Fibroblast of pulmonary artery (primary cell): ENCODE data around the gene KCNMA1.

Experiments used
- DNase-seq: peaks from one replicate; pipeline ENCODE4 v3.0.0-alpha.2; 2010; ENCODE audit warnings: low read depth
- H3K4me3 ChIP-seq: replicated peaks from 2 replicates; pipeline ENCODE4 v1.5.1; 2011; ENCODE audit warnings: low read depth, mild to moderate bottlenecking, control low read depth, low read length, moderate library complexity
- TF ChIP-seq, protein P1 (sequence below): IDR thresholded peaks from 2 replicates; pipeline ENCODE4 v1.5.1; 2011; ENCODE audit warnings: mild to moderate bottlenecking, control low read depth, low read length, inconsistent platforms; ENCODE audit errors: missing control alignments

The KCNMA1 gene

DNA sequence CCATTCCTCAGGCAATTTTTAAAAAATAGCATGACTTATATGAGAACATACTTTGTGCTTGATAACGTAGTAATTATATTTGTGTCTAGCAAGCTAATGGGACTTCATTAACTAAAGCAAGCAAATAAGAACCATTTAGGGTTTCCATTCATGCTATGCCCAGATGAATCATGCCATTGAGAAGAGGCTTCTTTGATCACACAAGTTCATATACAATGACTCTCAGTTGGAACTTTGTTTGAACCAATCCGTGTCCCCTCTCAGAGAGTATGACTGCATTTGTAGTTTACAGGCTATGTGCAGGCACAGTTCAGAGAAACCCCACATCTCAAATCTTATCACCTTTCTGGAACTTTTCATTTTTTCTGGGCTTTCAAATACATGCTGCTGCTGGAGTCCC lies 614.2 kb downstream of the KCNMA1 start:
- TF ChIP-seq, protein P1, sequence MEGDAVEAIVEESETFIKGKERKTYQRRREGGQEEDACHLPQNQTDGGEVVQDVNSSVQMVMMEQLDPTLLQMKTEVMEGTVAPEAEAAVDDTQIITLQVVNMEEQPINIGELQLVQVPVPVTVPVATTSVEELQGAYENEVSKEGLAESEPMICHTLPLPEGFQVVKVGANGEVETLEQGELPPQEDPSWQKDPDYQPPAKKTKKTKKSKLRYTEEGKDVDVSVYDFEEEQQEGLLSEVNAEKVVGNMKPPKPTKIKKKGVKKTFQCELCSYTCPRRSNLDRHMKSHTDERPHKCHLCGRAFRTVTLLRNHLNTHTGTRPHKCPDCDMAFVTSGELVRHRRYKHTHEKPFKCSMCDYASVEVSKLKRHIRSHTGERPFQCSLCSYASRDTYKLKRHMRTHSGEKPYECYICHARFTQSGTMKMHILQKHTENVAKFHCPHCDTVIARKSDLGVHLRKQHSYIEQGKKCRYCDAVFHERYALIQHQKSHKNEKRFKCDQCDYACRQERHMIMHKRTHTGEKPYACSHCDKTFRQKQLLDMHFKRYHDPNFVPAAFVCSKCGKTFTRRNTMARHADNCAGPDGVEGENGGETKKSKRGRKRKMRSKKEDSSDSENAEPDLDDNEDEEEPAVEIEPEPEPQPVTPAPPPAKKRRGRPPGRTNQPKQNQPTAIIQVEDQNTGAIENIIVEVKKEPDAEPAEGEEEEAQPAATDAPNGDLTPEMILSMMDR: no peak

DNA sequence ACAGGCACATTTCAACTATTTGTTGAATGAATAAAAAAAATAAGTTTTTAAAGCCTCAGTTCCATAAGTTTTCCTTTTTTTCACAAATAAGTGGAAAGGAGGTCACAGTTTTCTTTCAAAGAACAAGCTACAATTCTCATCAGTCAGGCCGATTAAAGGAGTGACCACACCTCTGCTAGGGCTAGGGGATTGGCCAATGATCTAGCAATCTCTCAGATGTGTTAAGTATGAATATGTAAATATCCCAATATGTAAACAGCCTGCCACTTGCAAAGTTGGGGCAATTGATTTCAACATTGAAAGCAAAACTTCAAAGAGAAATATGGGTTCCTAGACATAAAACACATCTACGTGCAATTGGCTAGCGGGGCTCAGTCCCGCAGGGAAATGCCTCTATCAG lies 614.9 kb downstream of the KCNMA1 start:
- DNase-seq: no peak
- TF ChIP-seq, protein P1: no peak

More for the DNA sequence above, 614.2 kb downstream of the KCNMA1 start:
- no peak overlapping the region for H3K4me3 ChIP-seq
- no peak for DNase-seq

DNA sequence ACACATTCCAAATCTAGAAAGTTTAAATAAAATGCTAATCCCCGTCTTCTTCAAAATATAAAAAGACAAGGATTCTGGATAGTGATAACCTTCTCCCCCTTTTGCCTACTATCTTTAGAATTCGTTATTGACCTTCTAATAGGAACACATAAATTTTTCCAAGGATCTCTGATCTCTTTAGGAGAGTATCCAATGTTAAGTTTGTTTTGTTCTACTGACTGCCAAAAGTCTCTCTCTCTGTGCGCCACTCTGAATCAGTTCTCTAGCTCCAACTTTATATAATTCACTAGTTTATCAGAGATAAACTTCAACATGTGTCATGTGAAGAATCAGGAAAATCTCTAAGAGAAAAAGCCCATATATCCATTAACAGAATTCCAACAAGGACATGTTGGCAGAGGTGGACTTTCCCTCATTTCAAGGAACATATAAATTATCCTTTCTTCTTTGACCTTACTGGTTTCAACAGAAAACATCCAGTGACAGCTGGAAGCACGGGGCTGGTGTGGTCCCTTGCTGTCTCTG lies 615.6 kb downstream of the KCNMA1 start:
- no peak for DNase-seq
- TF ChIP-seq, protein P1: no peak
- no peak overlapping the region for H3K4me3 ChIP-seq

More for the DNA sequence above, 614.9 kb downstream of the KCNMA1 start:
- no peak overlapping the region for H3K4me3 ChIP-seq

DNA sequence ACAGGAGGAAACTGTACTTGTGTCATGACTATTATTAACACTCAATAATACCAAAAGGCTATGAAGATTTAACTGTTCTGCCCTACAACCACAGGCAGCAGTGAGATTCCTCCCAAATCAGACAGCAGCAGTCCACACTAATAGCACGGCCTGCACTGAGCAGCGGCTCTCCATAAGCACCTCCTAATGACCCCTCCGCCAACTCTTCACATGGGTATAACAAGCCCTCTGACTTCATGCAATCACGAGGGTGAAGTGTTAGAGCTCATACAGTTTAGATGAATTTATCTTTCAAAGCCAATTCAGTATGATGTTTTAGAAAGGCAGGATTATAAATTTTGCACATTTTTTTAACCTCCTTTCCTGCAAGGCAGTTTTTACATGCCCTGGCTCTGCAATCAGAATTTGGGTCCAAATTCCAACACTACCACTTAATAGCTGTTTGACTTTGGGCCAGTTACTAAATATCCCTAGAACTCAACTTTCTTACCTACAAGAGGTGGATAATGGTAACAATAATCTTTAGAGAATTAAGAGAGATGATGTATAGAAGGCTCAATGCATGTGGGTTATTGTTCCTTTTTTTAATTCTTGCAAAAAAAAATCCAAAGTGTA lies 617.1 kb downstream of the KCNMA1 start:
- no peak for DNase-seq
- TF ChIP-seq, protein P1: no peak

DNA sequence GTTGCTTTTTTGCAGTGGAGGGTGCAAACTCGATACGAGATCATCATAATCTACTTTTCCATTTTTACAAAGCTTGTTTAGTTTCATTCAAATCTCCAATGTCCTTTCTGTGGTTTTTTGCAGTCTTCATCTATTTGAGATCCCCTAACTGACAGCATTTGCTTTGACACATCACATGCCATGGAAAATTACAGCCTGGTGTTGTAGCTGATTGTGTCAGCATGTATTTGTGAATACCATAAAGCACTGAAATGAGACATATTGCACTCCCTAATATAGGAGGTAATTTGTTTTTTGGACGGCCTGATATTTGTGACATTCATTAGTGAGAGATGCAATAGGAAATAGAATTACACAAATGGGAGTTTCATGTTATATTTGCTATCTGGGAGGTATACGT lies 620.8 kb downstream of the KCNMA1 start:
- no peak overlapping the region for H3K4me3 ChIP-seq
- no peak for DNase-seq
- TF ChIP-seq, protein P1: no peak

More for the DNA sequence above, 617.1 kb downstream of the KCNMA1 start:
- no peak overlapping the region for H3K4me3 ChIP-seq

DNA sequence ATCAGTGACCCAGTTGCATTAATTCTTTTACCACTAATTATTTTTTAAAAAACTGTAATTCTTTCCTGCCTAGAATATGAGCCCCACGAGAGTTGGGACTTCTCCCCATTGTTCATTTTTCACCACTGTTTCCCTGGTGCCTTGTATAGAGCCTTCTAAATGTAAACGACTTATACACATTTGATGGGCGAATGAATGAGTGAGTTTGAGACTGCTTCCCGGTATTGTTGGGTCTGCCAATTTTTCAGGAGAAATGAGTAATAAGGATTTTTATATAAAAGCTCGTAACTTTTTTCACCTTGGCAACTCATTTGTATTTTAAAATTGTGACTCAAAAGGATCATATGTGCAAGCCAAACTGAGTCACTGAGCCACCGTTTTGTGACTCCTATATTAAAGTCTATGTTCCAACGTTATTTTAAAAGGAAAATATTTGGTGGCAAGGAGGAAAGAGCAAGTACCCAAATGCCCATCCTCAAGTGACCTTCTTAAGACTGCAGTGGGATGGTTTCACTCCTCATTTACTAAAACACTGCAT lies 621.3 kb downstream of the KCNMA1 start:
- TF ChIP-seq, protein P1: no peak
- H3K4me3 ChIP-seq: no peak overlapping the region
- no peak for DNase-seq

DNA sequence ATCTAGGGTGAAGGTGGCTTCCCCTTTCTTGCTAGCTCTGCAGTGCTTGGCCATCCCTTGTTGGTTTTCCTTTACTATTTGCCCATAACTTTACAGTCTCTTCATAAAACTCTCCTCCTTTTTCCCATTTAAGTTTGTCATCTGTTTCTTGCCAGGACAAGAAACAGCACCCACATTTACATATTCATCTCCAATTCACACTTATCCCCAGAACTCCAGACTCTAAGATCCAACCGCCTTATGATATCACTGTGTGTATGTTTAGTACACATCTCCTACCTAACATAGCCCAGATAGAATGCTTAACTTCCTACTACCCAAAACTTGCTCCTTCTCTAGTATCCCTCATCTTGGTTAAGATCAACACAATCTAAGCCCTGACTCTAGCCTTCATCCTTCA lies 622.2 kb downstream of the KCNMA1 start:
- H3K4me3 ChIP-seq: no peak overlapping the region
- DNase-seq: no peak
- TF ChIP-seq, protein P1: no peak
